Stimulated activated CD8-positive, alpha-beta memory T cell treated with anti-CD3 and anti-CD28 coated beads, Interleukin-15, amount 100 ng/mL, for 4 hours (primary cell): Measurements from ENCODE around the gene UVRAG.

Experiments used
- DNase-seq, 2 donors: peaks; one replicate each; pipeline ENCODE4 v3.0.0-alpha.2; 2020; ENCODE audit warnings: low read depth in 2 of 2

Gene UVRAG

DNA sequence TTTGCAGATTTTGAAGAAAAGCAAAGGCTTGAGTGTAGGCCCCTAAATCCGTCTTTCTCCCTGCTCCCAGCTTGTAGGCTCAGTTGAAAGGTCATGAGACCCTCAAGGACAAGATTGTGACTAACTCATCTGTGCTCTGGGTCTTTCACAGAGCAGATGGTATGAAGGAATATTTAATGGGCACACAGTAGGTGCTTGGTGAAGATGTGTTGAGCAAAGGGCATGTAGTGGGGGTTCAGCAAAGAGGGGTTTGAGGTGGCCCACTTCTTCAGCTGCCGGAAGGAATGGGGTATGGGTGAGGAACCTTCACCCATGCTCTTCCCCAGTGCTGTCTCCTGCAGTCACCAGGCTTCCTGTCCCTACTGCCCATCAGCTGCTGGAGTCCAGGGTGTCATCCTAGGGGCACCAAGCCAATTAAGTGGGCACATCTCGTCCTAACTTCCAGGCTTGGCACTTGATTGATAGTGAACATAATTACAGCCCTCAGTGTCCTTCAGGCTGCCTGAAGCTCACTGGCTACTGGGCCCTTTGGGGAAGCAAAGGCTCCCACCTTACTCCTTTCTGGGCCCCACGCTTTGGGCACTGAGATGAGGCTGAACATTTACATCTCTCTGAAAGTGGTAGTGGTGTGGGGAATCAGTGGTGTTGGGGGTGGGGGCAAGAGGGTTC, 31.5 kb upstream of the UVRAG start:
- no peak for DNase-seq

DNA sequence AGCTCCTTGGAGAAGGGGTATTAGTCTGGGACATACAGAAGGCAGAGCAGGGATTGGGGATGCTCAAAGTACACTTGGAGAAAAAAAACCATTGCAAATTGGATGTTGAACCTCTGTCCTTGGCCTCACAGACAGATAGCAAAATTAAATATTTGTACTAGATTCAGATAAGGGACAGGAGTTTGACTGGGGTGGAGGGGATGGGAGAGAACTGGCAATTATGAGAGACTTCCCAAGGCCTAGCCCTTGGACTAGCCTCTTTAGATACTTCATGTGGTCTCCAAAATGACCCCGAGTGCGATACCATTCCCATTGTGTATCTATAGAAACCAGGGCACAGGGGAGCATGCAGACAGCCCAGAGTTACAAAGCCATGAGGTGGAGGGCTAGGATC, 30.9 kb upstream of the UVRAG start:
- no peak for DNase-seq

DNA sequence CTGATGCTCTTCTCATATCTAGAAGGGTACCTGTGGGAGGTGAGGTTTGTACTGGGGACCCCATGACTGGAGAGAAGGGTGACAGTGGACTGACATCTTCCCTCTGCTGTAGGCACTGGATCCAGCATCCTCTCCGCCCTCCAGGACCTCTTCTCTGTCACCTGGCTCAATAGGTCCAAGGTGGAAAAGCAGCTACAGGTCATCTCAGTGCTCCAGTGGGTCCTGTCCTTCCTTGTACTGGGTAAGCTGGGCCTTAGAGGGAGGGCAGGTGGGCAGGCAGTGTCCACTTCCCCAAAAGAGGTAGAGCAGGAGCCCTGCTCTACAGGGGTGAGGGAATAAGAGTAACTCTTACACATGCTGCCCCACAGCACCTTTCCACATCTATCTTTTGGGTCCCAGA, 30.5 kb upstream of the UVRAG start:
- DNase-seq = no peak

DNA sequence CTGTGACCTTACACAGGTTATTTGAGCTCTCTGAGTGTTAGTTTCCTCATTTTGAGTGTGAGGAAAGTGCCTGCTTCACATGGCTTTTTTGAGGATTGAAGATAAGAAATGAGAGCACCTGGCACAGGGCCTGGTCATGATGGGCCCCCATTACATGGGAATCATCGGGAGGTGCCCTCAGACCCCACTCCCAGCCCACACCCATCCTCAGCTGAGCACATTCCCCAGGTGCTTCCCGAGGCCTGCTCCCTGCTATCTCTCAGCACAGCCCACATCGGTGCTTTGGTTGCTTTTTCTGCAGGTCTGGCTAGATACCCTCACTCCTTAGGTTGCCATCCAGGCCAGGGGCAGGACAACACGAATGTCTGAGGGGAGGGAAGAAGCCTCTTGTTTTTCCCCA, 29.8 kb upstream of the UVRAG start:
- no peak for DNase-seq

DNA sequence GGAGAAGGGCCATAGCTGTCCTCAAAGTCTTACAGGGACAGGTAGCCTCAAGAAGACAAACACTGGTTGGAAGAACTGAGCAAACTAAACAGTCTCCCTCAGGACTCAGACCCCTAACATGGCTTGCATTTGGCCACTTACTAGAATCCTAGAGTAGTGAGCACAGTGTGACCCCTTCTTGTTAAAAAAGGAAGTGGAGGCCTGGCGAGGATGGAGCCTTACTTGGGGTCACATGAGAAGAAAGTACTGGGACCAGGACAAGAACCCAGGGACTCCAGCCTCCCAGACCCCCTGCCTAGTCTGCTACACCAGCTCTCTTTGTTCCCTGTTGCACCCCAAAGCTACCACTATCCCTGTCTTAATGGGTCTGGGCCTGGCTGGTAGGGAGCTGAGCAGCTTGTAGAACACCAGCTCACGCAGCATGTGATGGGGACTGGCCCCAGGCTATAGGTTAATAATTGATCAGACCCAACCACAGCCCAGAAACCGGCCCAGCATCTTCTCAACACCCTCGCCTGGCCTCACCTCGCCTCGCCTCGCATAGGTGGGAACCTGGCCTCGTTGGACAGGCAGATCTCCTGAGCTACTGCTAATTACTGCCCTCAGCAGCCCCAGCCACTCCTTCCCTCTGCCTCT, 28.8 kb upstream of the UVRAG start:
- no peak for DNase-seq

DNA sequence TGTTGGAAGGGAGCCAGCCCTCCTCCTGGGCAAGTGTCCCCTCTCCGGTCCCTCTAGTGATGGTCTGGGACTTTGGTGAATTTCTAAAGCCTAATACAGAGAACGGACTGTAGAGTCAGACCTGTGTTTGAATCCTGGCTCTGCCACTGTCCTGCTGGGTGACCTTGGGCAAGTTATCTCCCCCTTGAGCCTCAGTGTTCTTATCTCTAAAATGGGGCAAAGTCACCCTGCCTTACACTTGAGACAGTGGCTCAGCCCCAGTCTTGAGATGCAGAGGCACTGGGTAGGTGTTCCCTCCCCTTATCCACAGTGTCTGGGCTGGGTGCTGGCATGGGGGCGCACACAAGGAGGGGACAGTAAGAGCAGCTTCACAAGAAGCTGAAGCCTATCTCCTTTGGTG, 25.5 kb upstream of the UVRAG start:
- DNase-seq = no peak

DNA sequence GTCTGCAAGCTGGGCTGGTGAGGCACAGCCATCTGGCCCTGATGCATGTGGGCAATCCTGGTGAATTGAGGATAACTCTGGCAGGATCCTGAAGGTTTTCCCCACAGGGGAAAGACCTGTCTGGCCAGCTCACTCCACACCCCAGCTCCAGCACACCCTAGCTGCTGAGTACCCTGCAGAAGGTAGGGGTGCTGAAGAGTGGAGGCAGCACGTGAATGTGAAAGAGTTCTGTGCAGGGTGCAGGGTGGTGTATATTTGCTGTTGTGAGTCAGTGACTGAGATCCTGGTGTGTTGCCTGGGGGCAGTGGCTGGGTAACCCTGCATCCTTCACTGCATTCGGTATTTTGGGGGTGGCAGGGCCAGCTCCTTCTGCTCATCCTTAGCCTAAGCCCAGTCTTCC, 24.0 kb upstream of the UVRAG start:
- DNase-seq = no peak

DNA sequence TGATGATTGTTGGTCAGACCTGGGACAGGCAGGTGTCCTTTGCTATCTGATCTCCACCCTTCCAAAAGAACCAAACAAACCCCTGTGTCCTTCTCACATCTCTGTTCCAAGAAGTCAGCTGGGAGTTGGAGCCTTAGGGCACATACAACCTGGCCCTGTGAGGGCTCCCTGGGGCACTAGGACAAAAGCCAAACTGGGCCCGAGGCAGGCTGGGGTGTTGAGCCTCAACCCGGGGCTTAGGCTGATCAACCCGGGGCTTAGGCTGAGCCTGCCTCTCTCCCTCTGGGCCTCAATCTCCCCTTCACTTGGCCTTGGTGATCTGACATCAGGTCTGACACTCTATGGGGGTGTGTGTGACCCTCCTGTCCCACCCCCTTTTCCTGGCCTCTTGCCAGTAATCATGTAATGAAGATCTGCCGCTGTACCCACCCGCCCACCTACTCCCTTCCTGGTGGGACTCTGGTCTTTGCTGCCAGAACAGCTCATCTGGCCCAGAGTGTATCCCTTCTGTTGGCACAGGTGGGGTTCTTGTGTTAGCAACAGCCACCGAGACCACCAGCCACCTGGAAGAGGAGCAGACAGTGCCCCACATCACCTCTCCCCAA, 22.8 kb upstream of the UVRAG start:
- no peak for DNase-seq

DNA sequence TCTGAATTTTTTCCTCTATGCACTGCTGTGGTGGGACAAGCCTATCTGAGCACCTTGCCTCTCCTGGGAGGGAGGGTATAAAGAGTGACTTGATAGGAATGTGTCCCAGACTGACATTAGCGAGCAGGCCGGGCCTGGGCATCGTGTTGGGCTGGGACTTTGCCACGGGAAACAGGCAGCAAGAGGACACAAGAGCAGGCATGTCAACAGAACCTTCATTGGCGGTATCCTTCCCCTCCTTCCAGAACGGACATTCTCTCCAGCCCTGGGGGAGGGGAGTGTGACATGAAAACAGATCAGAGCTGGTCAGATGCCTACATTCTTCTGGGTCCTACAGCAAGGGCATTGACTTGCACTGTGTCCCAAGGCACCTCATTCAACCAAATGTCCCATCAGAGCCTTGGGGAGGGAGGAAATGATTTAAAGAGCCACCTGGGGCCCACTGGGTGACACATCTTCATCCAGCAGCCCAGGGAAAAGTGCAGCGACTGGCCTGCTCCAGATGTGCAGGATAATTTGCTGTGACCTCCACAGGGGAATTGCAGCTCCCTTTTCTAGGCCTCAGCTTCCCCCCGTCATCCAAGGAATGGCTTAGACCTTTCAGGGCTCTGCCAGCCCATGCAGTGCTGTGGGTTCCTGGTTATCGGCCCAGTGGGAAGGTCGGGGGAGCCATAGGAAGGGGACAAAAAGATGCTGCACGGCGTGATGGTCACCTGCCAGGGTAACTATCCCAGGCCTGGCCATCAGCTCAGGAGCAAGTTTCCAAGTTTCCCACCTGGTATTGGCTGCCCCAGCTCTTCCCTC, 21.8 kb upstream of the UVRAG start:
- no peak for DNase-seq

DNA sequence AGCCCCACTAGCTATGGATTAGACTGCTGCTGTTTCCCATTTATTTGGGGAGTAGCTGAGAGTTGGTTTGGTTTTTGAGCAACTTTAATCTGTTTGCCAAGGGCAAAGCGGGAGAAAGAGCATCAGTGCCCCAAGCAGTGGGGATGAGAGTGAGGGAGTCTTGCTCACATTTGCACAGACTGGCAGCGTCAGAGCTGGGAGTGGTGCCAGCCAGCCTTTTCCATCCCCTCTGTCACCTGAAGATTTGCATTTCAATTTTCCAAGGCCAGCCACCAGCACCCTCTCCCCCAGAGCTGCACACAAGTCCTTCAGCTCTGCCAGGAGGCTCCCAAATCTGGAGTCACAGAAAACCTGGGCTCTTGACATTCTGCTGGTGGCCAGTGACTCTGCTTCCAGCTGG, 21.0 kb upstream of the UVRAG start:
- DNase-seq = no peak

DNA sequence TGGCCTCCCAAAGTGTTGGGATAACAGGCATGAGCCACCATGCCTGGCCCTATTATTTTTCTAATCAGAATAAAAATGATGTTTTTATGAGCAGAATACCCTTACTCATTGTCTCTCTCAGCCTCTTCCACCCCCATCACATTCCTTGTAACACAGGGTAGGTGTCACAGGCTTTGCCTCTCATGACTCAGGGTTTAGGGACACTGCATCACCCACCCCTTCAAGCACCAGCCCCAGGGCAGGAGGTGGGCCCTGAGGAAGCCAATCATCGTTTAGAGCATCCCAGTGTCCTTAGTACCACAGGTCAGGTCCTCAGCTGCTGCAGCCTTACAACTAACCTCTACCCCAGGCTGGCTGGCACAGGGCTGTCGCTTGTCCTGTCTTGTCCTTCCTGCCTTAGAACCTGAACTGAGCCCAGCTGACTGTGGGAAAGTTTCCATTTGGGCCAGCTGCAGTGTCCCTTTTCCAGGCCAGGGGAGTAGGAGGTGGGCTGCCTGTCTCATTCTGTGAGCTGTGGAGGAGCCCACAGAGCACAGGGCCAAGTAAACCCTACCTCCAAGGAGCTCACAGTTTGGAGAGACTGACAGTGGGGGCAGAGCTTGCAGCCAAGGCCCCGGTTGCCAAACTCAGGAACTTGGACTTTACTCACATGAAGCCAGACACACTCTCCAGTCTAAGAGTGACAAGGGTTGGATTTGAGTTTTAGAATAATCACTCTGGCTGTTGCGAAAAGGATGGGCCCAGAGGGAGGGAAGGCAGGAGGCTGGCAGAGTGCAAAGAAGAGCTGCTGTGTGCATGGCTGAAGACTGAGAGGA, 19.5 kb upstream of the UVRAG start:
- no peak for DNase-seq

DNA sequence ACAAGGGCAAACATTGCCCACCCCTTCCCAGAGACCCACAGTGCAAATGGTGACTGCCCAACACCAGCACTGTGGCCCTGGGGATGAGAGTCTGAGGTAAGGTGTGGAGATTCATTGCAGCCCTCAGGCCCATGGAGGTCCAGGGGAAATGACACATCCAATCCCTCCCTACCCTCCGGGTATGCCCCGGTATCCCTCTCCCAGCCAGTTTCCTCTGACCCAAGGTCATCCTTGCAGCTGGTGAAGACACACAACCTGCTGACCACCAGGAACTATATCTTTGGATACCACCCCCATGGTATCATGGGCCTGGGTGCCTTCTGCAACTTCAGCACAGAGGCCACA, 18.9 kb upstream of the UVRAG start:
- DNase-seq = no peak

DNA sequence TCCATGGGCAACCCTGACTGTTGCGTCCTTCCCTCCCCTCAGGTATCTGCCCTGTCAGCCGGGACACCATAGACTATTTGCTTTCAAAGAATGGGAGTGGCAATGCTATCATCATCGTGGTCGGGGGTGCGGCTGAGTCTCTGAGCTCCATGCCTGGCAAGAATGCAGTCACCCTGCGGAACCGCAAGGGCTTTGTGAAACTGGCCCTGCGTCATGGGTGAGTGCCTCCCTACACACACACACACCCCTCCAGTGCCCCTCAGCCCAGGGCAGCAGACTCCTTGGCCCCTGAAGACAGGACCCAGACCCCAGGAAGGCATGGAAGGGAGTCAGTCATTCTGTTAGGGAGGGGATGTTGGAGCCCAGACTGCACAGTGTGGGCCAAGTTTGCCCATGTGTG, 17.9 kb upstream of the UVRAG start:
- no peak for DNase-seq

DNA sequence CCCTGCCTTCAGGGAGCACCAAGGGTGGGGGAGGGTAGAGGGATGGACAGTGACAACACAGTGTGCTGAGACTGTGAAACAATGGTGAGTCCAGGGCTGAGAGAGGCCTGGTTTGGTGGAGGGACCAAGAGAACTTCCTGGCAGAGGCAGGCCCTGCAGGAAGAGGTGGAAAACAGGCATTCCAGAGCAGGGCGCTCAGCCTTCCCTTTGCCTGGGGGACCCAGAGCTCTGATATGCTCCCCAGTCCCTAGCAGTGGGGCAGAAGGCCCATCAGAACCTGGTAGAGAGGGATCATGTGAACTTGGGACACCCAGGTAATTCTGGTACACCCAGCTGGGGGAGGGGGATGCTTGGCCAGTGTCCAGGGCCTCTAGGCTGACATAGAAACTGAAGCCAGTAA, 17.2 kb upstream of the UVRAG start:
- DNase-seq = no peak

DNA sequence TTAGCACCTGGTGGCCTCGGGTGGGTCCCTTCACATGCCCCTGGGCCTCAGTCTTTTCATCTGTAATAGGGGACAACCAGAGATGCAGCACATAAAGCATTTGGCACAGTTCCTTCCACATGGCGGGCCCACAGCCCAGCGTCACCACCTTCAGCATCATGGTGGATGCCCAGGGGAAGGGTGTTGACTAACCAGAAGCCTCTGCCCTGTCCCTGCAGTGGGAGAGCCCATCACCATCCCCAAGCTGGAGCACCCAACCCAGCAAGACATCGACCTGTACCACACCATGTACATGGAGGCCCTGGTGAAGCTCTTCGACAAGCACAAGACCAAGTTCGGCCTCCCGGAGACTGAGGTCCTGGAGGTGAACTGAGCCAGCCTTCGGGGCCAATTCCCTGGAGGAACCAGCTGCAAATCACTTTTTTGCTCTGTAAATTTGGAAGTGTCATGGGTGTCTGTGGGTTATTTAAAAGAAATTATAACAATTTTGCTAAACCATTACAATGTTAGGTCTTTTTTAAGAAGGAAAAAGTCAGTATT, 14.8 kb upstream of the UVRAG start:
- no peak for DNase-seq

DNA sequence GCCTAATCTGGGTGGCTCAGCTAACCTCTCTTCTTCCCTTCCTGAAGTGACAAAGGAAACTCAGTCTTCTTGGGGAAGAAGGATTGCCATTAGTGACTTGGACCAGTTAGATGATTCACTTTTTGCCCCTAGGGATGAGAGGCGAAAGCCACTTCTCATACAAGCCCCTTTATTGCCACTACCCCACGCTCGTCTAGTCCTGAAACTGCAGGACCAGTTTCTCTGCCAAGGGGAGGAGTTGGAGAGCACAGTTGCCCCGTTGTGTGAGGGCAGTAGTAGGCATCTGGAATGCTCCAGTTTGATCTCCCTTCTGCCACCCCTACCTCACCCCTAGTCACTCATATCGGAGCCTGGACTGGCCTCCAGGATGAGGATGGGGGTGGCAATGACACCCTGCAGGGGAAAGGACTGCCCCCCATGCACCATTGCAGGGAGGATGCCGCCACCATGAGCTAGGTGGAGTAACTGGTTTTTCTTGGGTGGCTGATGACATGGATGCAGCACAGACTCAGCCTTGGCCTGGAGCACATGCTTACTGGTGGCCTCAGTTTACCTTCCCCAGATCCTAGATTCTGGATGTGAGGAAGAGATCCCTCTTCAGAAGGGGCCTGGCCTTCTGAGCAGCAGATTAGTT, 14.2 kb upstream of the UVRAG start:
- DNase-seq = no peak

DNA sequence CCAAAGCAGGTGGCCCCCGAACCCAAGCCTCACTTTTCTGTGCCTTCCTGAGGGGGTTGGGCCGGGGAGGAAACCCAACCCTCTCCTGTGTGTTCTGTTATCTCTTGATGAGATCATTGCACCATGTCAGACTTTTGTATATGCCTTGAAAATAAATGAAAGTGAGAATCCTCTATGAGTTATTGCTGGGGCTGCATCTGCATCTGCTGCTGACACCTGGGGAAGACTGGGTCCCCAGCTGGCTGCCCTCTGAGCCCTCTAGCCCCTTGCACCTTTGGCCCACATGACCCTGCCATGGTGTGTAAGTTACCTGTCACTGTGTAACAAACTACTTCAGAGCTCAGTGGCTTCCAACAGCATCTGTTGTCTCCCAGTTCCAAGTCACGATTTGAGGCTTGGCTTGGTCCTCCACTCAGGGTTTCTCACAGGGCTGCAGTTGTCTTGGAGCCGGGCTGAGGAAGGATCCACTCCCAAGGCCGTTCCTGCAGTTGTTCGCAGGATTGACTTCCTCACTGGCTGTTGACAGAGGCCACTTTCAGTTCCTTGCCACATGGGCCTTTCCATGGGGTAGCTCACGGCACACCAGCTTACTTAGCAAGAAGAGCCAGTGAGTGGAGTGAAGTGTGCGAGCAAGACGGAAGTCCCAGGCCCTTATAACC, 13.5 kb upstream of the UVRAG start:
- DNase-seq = no peak

DNA sequence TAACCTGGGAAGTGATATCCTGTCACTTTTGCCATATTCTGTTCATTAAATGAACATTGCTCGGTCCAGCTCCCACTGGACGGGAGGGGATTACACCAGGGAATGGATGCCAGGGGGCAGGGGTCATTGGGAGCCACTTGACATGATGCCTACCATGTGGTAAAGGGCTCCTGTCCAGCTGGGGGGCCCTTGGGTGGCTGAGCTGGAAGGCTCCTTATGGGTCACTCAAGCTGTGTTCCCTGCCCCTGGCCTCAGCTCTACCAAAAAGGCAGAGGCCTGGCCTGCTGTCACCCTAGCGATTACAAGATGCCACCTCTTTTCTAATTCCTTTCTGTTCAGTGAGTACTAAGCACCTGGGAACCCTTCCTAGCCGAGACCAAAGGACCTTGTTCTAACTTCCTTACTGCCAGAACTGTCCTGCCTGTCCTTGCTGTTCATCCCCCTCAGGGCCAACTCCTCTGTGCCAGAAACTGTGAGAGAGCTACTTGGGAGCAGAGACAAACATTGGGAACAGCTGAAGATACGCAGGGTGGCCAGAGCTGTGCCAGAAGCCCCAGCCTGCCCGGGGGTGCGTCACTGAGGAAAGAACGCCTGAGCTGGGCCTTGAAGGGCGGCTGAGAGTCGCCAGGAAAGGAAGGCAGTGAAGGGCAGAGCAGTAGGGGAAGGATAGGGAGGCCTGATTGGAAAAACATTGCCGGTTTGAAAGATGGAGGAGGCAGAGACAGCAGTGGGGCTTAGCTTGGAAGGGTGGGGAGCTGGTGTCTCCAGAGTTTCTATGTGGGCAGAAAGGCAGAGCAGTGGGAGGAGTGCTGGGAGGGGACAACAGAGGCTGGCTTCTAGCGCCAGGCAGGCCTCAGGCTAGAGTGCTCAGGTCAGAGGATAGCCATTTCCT, 12.7 kb upstream of the UVRAG start:
- DNase-seq = no peak

DNA sequence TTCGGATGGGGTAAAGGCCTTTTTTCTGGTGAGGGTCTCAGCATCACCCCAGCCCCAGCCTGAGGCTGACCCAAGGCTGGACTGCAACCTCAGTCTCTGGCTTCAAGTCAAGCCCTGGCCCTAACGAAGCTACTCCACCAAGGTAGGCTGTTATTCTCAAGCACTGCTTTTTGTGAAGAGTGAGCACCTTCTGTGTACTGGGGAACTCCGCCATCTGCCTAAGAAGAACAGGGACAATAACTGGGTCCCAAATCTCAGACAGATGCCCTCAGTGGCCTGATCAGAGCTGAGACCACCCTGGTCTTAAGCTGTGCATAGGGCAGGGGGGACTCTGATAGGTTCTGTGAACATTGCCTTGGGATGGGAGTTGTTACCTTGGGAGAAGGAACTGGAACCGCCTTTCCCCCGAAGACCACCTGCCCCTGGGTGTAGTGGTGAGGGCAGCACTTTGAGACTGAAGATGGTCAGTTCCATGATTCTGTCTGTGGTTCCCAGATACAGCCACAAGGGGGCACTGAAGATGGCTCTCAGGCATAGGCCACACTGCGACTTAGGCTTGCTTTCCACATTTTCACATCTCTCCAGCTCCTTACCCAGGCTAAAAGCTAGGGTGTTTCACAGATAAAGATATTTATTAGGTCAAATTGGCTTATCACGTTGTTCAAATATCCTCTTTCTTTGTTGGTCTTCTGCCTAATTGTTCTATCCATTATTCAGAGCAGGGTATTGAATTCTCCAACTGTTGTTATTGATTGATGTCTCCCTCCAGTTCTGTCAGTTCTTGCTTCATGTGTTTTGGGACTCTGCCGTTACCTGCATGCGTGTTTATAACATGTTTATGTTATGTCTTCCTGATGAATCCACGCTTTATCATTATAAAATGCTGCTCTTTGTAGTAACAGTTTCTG, 11.8 kb upstream of the UVRAG start:
- peak; percentile 13 to 53 for DNase-seq
